NCI-H187 (cell line): Measurements from ENCODE around the gene ZNF746.

ENCODE experiments used
- DNase-seq, 2 experiments: peaks; one replicate each; lab custom pipeline; 2025; lab: John Stamatoyannopoulos, UW

ZNF746 gene

DNA sequence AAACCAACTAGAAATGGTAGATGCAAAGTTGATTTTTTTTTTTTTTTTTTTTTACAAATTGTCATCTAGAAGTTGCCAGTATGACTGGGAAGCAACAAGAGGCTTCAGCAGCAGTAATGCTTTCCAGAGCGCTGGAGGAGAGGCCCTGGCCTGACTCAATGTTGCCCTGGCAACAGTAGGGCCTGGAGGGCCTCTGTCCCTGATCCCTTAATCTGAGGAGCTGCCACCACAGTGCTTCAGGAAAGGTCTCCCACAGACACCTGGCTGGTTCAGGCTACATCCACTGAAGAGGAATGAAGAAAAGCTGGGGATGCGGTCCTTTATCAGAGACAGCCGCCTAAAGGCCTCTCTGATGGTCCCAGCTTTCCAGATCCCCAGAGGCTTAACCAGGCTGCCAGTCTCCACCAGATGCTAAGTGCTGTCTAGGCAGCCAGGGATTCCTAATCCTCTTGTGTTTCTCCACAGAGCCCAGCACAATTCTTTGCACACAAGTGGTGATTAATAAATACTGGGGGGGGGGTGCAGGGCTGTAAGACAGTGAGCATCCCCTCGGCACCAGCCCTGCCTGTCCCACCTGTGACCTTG, 70.4 kb downstream of the ZNF746 start:
- DNase-seq = no peak

DNA sequence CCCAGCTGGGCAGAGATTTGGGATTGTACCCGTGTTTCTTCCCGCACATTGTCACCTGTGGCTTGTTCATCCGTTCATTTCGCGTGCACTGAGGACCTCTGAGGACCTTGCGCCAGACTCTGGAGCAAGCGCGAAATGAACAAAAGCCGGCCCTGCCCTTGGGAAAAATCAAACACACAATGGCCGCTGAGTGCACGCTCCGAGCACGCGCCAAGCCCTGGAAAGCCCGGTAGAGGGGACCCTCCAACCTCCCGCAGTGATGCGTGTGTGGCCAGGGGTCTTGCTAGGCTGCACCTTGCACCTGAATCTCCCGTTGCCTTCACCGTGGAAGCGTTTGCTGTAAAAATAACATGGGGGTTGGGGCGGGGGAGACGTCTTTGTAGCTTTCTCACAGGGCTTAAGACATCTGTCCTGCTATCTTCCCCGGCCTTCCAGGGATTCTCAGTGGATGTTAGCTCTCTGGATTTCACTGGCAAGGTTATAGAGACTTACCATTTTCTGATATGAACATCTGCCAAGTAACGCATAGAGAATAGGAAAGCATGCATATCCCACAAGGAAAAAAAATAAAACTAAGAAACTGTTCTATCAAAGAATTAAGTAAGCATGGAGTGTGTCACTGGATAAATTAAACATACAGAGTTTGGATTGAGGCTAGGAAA, 74.0 kb downstream of the ZNF746 start:
- no peak for DNase-seq

DNA sequence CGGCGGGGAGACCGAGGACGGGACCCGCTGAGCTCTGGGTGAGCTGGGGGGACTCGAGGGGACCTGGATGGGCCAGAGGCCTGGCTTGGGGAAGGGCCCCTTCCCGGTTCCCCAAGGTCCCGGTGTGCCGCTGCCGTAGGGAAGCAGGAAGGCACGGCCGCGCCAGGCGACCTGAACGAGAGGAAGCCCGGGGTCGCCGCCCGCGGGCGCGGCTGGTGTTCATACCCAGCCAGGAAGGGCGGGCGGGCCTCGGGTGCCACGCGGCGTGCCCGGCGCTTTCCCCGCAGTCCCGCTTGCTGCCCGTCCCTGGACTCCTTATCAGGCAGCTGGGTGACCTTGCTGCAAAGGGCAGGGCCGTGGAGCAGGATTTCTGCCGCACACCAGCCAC, 74.7 kb downstream of the ZNF746 start:
- DNase-seq = no peak
